Adipocyte (in vitro differentiated cells): ENCODE data around the gene DMRT1.

Experiments
- DNase-seq: peaks from one replicate; pipeline ENCODE4 v3.0.0-alpha.2; 2015; ENCODE audit warnings: low read depth
- H3K27me3 ChIP-seq: replicated peaks from 2 replicates; pipeline ENCODE4 v1.7.0; 2013; ENCODE audit warnings: mild to moderate bottlenecking, low read length, moderate library complexity; ENCODE audit not compliant: control insufficient read depth, insufficient read depth
- H3K36me3 ChIP-seq: 2 replicates; pipeline ENCODE4 v1.7.0; 2013; ENCODE audit warnings: low read length, mild to moderate bottlenecking, moderate library complexity; ENCODE audit not compliant: control insufficient read depth, insufficient read depth, severe bottlenecking
- H3K4me1 ChIP-seq: 2 replicates; pipeline ENCODE4 v1.7.0; 2013; ENCODE audit warnings: mild to moderate bottlenecking, low read length, moderate library complexity; ENCODE audit not compliant: control insufficient read depth, insufficient read depth
- H3K4me3 ChIP-seq: 2 replicates; pipeline ENCODE4 v1.7.0; 2013; ENCODE audit warnings: mild to moderate bottlenecking, low read length, moderate library complexity
- H3K9ac ChIP-seq: 2 replicates; pipeline ENCODE4 v1.7.0; 2013; ENCODE audit warnings: mild to moderate bottlenecking, low read length, moderate library complexity
- H3K9me3 ChIP-seq: 2 replicates; pipeline ENCODE4 v1.7.0; 2013; ENCODE audit warnings: mild to moderate bottlenecking, low read length, moderate library complexity; ENCODE audit not compliant: control insufficient read depth

The DMRT1 gene

GRCh38 chr9:973295-973834 lies 131.9 kb downstream of the DMRT1 start:
- peaks cover 3% of the 10 kb centered on the region for H3K4me1 ChIP-seq
- no peak overlapping the region for H3K9ac ChIP-seq
- no peak for DNase-seq
- H3K27me3 ChIP-seq = peaks cover 61% of the 10 kb centered on the region
- no peak overlapping the region for H3K4me3 ChIP-seq
- H3K9me3 ChIP-seq = no peaks in the 10 kb centered on the region
- no peaks in the 10 kb centered on the region for H3K36me3 ChIP-seq

GRCh38 chr9:974031-974995 lies 132.8 kb downstream of the DMRT1 start:
- peaks cover 65% of the 10 kb centered on the region for H3K27me3 ChIP-seq
- H3K9ac ChIP-seq = no peak overlapping the region
- H3K9me3 ChIP-seq = no peaks in the 10 kb centered on the region
- no peak for DNase-seq
- no peak overlapping the region for H3K4me3 ChIP-seq
- no peaks in the 10 kb centered on the region for H3K36me3 ChIP-seq
- H3K4me1 ChIP-seq = peaks cover 3% of the 10 kb centered on the region

- peaks cover 63% of the 10 kb centered on the region for H3K27me3 ChIP-seq
- H3K4me1 ChIP-seq = peaks cover 3% of the 10 kb centered on the region
- no peak overlapping the region for H3K9ac ChIP-seq
- H3K9me3 ChIP-seq = no peaks in the 10 kb centered on the region
- no peak for DNase-seq
- H3K36me3 ChIP-seq = no peaks in the 10 kb centered on the region
- H3K4me3 ChIP-seq = no peak overlapping the region
These were observed 133.7 kb downstream of the DMRT1 start for GRCh38 chr9:974996-975739.

GRCh38 chr9:975740-976257 lies 134.3 kb downstream of the DMRT1 start:
- Histone ChIP-seq H3K4me1 (peaks cover 3% of the 10 kb centered on the region), H3K9ac (no peak overlapping the region), H3K9me3 (no peaks in the 10 kb centered on the region), H3K4me3 (peak overlapping the region; percentile 58), H3K36me3 (no peaks in the 10 kb centered on the region), H3K27me3 (peaks cover 64% of the 10 kb centered on the region)
- no peak for DNase-seq

- Histone ChIP-seq H3K9ac (no peak within 1 kb of the TSS), H3K27me3 (peaks cover 68% of the 10 kb centered on the region), H3K4me1 (peaks cover 3% of the 10 kb centered on the region), H3K4me3 (peak within 1 kb of the TSS; percentile 64), H3K9me3 (no peaks in the 10 kb centered on the region), H3K36me3 (no peaks in the 10 kb centered on the region)
- no peak for DNase-seq
These were observed 134.9 kb downstream of the DMRT1 start, which contains the start of gene DMRT3 for GRCh38 chr9:976258-976942. TSS of gene DMRT3 (plus strand) at chr9:976655. CDS start at chr9:977002, 347 bp downstream.

- Histone ChIP-seq H3K4me1 (peaks cover 3% of the 10 kb centered on the region), H3K9me3 (no peaks in the 10 kb centered on the region), H3K36me3 (no peaks in the 10 kb centered on the region), H3K27me3 (peaks cover 66% of the 10 kb centered on the region), H3K4me3 (peak overlapping the region; percentile 64), H3K9ac (no peak overlapping the region)
- DNase-seq = no peak
These were observed 135.7 kb downstream of the DMRT1 start for GRCh38 chr9:976943-977837.

- Histone ChIP-seq H3K4me1 (peaks cover 13% of the 10 kb centered on the region), H3K27me3 (peaks cover 57% of the 10 kb centered on the region), H3K9ac (no peak overlapping the region), H3K9me3 (no peaks in the 10 kb centered on the region), H3K36me3 (no peaks in the 10 kb centered on the region), H3K4me3 (no peak overlapping the region)
- no peak for DNase-seq
These were observed 136.6 kb downstream of the DMRT1 start for GRCh38 chr9:977838-978830.

GRCh38 chr9:979983-980382 lies 138.5 kb downstream of the DMRT1 start:
- Histone ChIP-seq H3K9me3 (no peaks in the 10 kb centered on the region), H3K4me3 (no peak overlapping the region), H3K9ac (no peak overlapping the region), H3K36me3 (no peaks in the 10 kb centered on the region), H3K27me3 (peaks cover 43% of the 10 kb centered on the region), H3K4me1 (peaks cover 16% of the 10 kb centered on the region)
- no peak for DNase-seq

GRCh38 chr9:980640-981039 lies 139.1 kb downstream of the DMRT1 start:
- DNase-seq = no peak
- Histone ChIP-seq H3K9me3 (no peaks in the 10 kb centered on the region), H3K4me3 (no peak overlapping the region), H3K9ac (no peak overlapping the region), H3K27me3 (peaks cover 37% of the 10 kb centered on the region), H3K4me1 (peaks cover 16% of the 10 kb centered on the region), H3K36me3 (no peaks in the 10 kb centered on the region)
